CD4-positive, CD25-positive, alpha-beta regulatory T cell (primary cell): ENCODE data around the gene YWHAG. TPM values are rescaled to one million over a fixed set of nuclear protein-coding genes. Genes with fewer than 3 reads are reported as not detected.

Source experiments
- ATAC-seq, 2 donors: fragments of 150-1000 bp; cut with Tn5 transposase; one replicate each; pipeline ENCODE4 v1.10.0; 2021; ENCODE audit warnings: low read depth in 2 of 2, moderate number of reproducible peaks in 2 of 2, moderate library complexity in 1 of 2
- DNase-seq, 3 donors: peaks; one replicate each; pipeline versions ENCODE4 v3.0.0 to v3.0.0-alpha.2; 2012 to 2022; ENCODE audit warnings: mixed read lengths in 1 of 3
- H3K27ac ChIP-seq: one replicate; pipeline ENCODE4 v1.7.0; 2013; ENCODE audit warnings: mild to moderate bottlenecking, low read length; ENCODE audit not compliant: insufficient read depth, poor library complexity, severe bottlenecking
- H3K27me3 ChIP-seq: one replicate; pipeline ENCODE4 v1.7.0; 2013; ENCODE audit warnings: low read length; ENCODE audit not compliant: control insufficient read depth, insufficient read depth
- H3K36me3 ChIP-seq: one replicate; pipeline ENCODE4 v1.7.0; 2013; ENCODE audit warnings: mild to moderate bottlenecking, low read length, moderate library complexity; ENCODE audit not compliant: control insufficient read depth, insufficient read depth
- H3K4me1 ChIP-seq: 2 replicates; pipeline ENCODE4 v1.7.0; 2013; ENCODE audit warnings: mild to moderate bottlenecking, low read length; ENCODE audit not compliant: insufficient read depth, control insufficient read depth, poor library complexity, severe bottlenecking
- H3K4me3 ChIP-seq: one replicate; pipeline ENCODE4 v1.7.0; 2013; ENCODE audit warnings: low read depth, mild to moderate bottlenecking, low read length, moderate library complexity
- H3K9me3 ChIP-seq, 2 experiments: 1 replicate in 1 of 2; 2 replicates in 1 of 2; pipeline ENCODE4 v1.7.0; 2013; ENCODE audit warnings: low read length in 2 of 2, mild to moderate bottlenecking in 1 of 2, moderate library complexity in 1 of 2; ENCODE audit not compliant: control insufficient read depth in 2 of 2
- H3K27ac Mint-ChIP-seq, 3 donors: one replicate each; pipeline ENCODE4 v1.8.0; 2020 to 2022; ENCODE audit warnings: mild to moderate bottlenecking in 3 of 3, mixed read lengths in 3 of 3, moderate library complexity in 2 of 3
- H3K27me3 Mint-ChIP-seq: one replicate; pipeline ENCODE4 v1.8.0; 2022; ENCODE audit warnings: mild to moderate bottlenecking, mixed read lengths
- H3K36me3 Mint-ChIP-seq: one replicate; pipeline ENCODE4 v1.8.0; 2020; ENCODE audit warnings: mixed read lengths
- H3K4me1 Mint-ChIP-seq, 4 donors: one replicate each; pipeline ENCODE4 v1.8.0; 2020 to 2022; ENCODE audit warnings: mixed read lengths in 4 of 4, mild to moderate bottlenecking in 1 of 4
- H3K4me3 Mint-ChIP-seq, 4 donors: one replicate each; pipeline ENCODE4 v1.8.0; 2020 to 2022; ENCODE audit warnings: mild to moderate bottlenecking in 4 of 4, mixed read lengths in 4 of 4, moderate library complexity in 3 of 4
- H3K9me3 Mint-ChIP-seq, 7 donors: one replicate each; pipeline ENCODE4 v1.8.0; 2020 to 2022; ENCODE audit warnings: mixed read lengths in 7 of 7, mild to moderate bottlenecking in 3 of 7, moderate library complexity in 2 of 7
- polyA plus RNA-seq, 4 donors: library from polyadenylated mRNA; unstranded; fragments of 300-500 nt; fragmentation: Illumina TruSeq; gene quantifications; one replicate each; pipeline ENCODE4 v1.2.3, GENCODE V29; 2021
- total RNA-seq: library from RNA; stranded (reverse); gene quantifications from one replicate; pipeline ENCODE4 v1.2.3, GENCODE V29; 2022

The YWHAG gene
- total and polyA plus RNA-seq, 5 donors from 2014 or later = 1.7 to 36.6 (median 2.2) TPM

DNA sequence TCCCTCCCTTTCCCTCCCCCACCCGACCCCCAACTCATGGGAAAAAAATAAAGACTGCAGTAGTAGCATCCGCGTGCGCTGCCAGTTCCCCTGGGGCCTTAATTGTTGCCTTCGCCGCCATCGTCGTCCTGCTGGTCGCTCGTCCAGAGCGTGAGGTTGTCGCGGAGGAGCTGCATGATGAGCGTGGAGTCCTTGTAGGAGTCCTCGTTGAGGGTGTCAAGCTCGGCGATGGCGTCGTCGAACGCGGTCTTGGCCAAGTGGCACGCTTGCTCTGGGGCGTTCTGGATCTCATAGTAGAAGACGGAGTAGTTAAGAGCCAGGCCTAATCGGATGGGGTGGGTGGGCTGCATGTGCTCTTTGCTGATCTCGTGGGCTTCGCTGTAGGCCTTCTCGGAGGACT, 29.3 kb downstream of the YWHAG start:
- DNase-seq = no peak
- Mint-ChIP-seq H3K4me1 (peaks cover 8 to 49% (median 43%) of the 10 kb centered on the region in 4 donors), H3K27ac (peak overlapping the region in 2 of 3 donors; percentile 4 to 35), H3K36me3 (peaks cover 40% of the 10 kb centered on the region), H3K9me3 (no peaks in the 10 kb centered on the region), H3K4me3 (no peak overlapping the region), H3K27me3 (no peaks in the 10 kb centered on the region)
- H3K36me3 ChIP-seq = peaks cover 42% of the 10 kb centered on the region
- no peak for ATAC-seq
- no peak overlapping the region for H3K27ac ChIP-seq
- no peaks in the 10 kb centered on the region for H3K27me3 ChIP-seq
- H3K4me1 ChIP-seq = no peaks in the 10 kb centered on the region
- no peaks in the 10 kb centered on the region for H3K9me3 ChIP-seq
- no peak overlapping the region for H3K4me3 ChIP-seq

DNA sequence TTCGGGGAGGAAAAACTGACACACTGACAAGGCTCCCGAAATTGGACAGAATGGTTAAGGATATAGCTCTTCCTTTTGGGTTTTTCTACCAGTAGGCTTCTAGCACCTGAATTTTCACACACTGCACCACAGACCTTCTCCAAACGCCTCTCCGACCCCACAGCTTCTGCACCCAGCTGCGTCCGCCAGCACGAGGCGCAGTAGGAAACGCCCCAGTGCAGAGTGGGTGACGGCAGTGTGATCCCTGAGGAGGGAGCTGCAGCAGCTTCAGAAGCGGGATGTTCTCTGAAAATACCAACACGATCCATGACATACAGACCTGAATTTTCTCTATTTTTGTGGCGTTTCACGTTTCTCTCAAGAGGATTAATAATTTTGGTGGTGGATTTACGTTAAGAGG, 30.4 kb downstream of the YWHAG start:
- Mint-ChIP-seq H3K36me3 (peaks cover 35% of the 10 kb centered on the region), H3K4me3 (no peak overlapping the region), H3K4me1 (peaks cover 8 to 42% (median 40%) of the 10 kb centered on the region in 4 donors), H3K27ac (peak overlapping the region in 1 of 3 donors; percentile 38), H3K9me3 (no peaks in the 10 kb centered on the region), H3K27me3 (no peaks in the 10 kb centered on the region)
- no peaks in the 10 kb centered on the region for H3K4me1 ChIP-seq
- no peak overlapping the region for H3K27ac ChIP-seq
- no peaks in the 10 kb centered on the region for H3K27me3 ChIP-seq
- H3K9me3 ChIP-seq = no peaks in the 10 kb centered on the region
- ATAC-seq (no peak), DNase-seq (no peak)
- peaks cover 42% of the 10 kb centered on the region for H3K36me3 ChIP-seq
- no peak overlapping the region for H3K4me3 ChIP-seq

DNA sequence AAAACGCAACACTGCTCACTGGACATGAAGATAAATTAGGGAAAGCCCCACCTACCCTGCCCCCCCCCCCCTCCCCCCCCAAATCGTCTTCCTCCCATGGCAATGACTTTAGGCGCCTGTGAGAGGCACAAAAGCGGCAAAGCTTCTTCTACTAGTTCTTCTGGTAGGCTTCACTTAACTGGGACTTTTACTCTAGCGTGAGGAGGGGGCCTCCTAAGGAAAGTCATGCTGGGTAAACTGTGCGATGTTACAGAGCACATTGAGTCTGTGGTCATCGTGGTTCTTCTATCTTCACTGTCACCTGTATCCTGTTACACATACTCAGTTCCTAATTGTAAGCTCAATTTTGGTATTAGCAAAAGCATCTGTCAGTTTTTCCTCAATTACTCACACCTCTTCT, 31.2 kb downstream of the YWHAG start:
- H3K4me3 Mint-ChIP-seq = no peak overlapping the region
- peaks cover 42% of the 10 kb centered on the region for H3K36me3 ChIP-seq
- no peak for DNase-seq

DNA sequence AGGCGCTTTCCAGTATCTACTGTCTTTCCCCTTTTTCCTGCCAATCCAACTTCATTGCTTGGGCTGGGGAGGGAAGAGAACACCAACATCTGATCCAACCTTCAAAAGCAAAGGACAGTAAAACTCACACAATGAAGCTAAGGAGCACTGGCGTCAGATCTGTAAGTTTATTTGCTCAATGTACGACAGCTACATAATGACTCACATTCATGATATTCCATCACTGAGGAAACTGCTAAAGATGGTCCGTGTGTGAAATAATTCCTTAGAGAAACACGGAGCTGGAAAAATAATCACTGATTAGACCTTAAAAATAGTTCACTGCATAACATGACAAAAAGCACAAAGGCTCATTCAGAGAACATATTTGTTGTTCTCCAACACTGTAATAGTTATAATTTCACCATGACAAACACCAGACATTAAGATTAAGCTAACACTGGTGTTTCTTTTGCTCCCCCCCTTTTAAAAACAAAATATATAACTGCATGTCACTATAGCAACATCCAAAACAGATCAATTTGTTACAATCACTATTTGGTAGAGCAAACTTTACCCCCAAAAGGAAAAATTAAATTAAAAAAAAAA, 32.1 kb downstream of the YWHAG start:
- Mint-ChIP-seq H3K27ac (no peak overlapping the region), H3K36me3 (peaks cover 30% of the 10 kb centered on the region)

More for the DNA sequence above, 31.2 kb downstream of the YWHAG start:
- Mint-ChIP-seq H3K9me3 (no peaks in the 10 kb centered on the region), H3K27ac (peak overlapping the region in 1 of 3 donors; percentile 59), H3K4me1 (peaks cover 8 to 40% (median 37%) of the 10 kb centered on the region in 4 donors), H3K27me3 (no peaks in the 10 kb centered on the region), H3K36me3 (peaks cover 34% of the 10 kb centered on the region)
- Histone ChIP-seq H3K27ac (no peak overlapping the region), H3K9me3 (no peaks in the 10 kb centered on the region), H3K4me1 (no peaks in the 10 kb centered on the region), H3K4me3 (no peak overlapping the region), H3K27me3 (no peaks in the 10 kb centered on the region)
- no peak for ATAC-seq

DNA sequence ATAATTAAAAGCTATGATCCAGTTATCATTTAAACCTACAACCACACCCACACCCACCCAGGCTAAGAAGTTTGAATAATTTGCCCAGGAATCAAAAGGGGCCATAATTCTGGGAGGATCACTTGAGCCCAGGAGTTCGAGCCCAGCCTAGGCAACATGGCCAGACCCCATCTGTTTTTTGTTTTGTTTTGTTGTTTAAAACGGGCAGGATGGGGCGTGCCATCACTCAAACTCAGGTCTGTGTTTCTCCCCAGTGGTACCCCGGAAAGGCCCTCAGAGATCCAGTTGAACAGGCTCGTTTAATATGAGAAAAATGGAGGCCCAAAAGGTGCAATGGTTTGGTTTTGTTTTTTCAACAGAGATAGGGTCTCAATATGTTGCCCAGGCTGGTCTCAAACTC, 33.0 kb downstream of the YWHAG start:
- H3K4me1 Mint-ChIP-seq = peaks cover 8 to 33% (median 27%) of the 10 kb centered on the region in 4 donors
- H3K4me3 ChIP-seq = no peak overlapping the region
- ATAC-seq (no peak), DNase-seq (no peak)
- no peaks in the 10 kb centered on the region for H3K27me3 ChIP-seq
- H3K4me3 Mint-ChIP-seq = no peak overlapping the region
- no peak overlapping the region for H3K27ac Mint-ChIP-seq
- no peaks in the 10 kb centered on the region for H3K9me3 ChIP-seq
- no peaks in the 10 kb centered on the region for H3K27me3 Mint-ChIP-seq
- peaks cover 30% of the 10 kb centered on the region for H3K36me3 Mint-ChIP-seq
- no peak overlapping the region for H3K27ac ChIP-seq
- peaks cover 34% of the 10 kb centered on the region for H3K36me3 ChIP-seq
- H3K9me3 Mint-ChIP-seq = no peaks in the 10 kb centered on the region
- H3K4me1 ChIP-seq = no peaks in the 10 kb centered on the region

More for the DNA sequence above, 32.1 kb downstream of the YWHAG start:
- no peak for ATAC-seq
- H3K36me3 ChIP-seq = peaks cover 39% of the 10 kb centered on the region
- H3K4me1 ChIP-seq = no peaks in the 10 kb centered on the region
- H3K9me3 ChIP-seq = no peaks in the 10 kb centered on the region
- H3K27ac ChIP-seq = no peak overlapping the region
- H3K4me1 Mint-ChIP-seq = peaks cover 8 to 35% (median 31%) of the 10 kb centered on the region in 4 donors
- no peaks in the 10 kb centered on the region for H3K9me3 Mint-ChIP-seq
- H3K27me3 ChIP-seq = no peaks in the 10 kb centered on the region
- no peak overlapping the region for H3K4me3 Mint-ChIP-seq
- no peak for DNase-seq
- no peaks in the 10 kb centered on the region for H3K27me3 Mint-ChIP-seq
- no peak overlapping the region for H3K4me3 ChIP-seq

DNA sequence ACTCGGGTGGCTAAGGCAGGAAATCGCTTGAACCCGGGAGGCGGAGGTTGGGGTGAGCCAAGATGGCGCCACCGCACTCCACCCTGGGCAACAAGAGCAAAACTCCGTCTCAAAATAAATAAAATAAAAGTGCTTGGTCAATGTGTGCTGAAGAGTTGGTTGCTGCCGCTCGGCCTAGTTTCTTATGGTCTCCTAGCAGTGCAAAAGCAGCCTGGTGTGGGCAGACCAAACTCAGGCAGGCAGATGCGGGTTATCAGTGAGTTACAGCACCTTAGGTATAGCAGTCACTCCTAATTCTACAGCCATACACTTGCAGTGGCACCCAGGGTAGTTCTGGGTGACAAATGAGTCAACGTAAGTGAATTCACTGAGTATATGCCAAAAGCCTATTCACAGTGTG, 33.7 kb downstream of the YWHAG start:
- Mint-ChIP-seq H3K4me1 (peaks cover 8 to 26% (median 23%) of the 10 kb centered on the region in 4 donors), H3K27ac (no peak overlapping the region), H3K9me3 (no peaks in the 10 kb centered on the region), H3K4me3 (no peak overlapping the region), H3K36me3 (peaks cover 28% of the 10 kb centered on the region), H3K27me3 (no peaks in the 10 kb centered on the region)
- no peak overlapping the region for H3K27ac ChIP-seq
- H3K27me3 ChIP-seq = no peaks in the 10 kb centered on the region
- ATAC-seq = no peak
- H3K36me3 ChIP-seq = peaks cover 30% of the 10 kb centered on the region
- no peak overlapping the region for H3K4me3 ChIP-seq
- DNase-seq = no peak
- H3K4me1 ChIP-seq = no peaks in the 10 kb centered on the region
- H3K9me3 ChIP-seq = no peaks in the 10 kb centered on the region

DNA sequence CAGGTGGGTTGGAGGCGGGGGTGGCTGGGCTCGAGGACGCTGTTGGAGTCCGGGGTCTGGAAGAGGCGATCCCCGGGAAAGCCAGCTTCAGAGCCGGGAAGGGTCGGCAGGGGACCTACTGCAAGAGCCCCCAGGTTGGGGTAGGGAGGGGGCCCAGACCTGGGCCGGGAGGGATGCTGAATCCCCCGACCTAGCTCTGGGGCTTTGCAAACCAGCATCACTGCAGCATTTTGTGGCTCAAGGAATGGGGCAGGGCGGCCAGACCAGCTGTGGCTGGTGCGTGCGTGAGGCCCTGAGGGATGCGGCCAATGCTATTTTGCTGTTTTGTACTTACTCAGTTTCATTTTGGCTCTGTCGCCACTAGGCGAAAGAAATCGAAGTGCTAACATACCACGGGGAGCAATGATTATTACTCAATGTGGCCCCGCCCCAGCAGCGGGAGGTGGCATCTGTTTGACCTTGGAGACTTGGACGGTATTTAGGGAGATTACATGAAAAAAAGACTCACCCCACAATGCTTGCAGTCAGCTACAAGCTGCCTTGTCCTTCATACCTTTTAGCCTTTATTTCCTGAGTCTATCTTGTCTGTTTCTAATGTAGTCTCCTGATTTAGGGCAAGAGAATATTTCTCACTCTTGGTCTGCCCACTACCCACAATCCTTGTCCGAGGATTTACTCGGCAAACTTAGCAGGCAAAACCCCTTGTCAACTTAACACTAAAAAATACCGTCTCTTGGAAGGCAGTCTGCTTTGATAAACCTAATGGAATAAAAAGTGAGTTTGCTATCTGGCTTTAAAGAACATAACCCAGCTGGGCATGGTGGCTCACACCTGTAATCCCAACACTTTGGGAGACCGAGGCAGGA, 40.1 kb downstream of the YWHAG start:
- peaks cover 5% of the 10 kb centered on the region for H3K27me3 Mint-ChIP-seq
- peaks cover 8 to 37% (median 19%) of the 10 kb centered on the region in 4 donors for H3K4me1 Mint-ChIP-seq
- ATAC-seq (peak; percentile 33 to 41), DNase-seq (peak; percentile 55 to 86 (median 65))
- H3K36me3 Mint-ChIP-seq = no peaks in the 10 kb centered on the region
- H3K36me3 ChIP-seq = no peaks in the 10 kb centered on the region
- no peaks in the 10 kb centered on the region for H3K27me3 ChIP-seq
- peak overlapping the region; percentile 89 for H3K27ac ChIP-seq
- H3K4me3 Mint-ChIP-seq = peak overlapping the region; percentile 96 to 98 (median 98)
- no peaks in the 10 kb centered on the region for H3K9me3 Mint-ChIP-seq
- peaks cover 24% of the 10 kb centered on the region for H3K4me1 ChIP-seq
- H3K9me3 ChIP-seq = no peaks in the 10 kb centered on the region
- H3K4me3 ChIP-seq = peak overlapping the region; percentile 82
- peak overlapping the region; percentile 92 to 99 (median 98) for H3K27ac Mint-ChIP-seq
